ENCODE measurements around the gene SLC6A3. TPM values are rescaled to one million over a fixed set of nuclear protein-coding genes. Genes with fewer than 3 reads are reported as not detected.

SLC6A3 gene
- total RNA-seq, 1 donor from 2014 or later: 0.16 TPM

DNA sequence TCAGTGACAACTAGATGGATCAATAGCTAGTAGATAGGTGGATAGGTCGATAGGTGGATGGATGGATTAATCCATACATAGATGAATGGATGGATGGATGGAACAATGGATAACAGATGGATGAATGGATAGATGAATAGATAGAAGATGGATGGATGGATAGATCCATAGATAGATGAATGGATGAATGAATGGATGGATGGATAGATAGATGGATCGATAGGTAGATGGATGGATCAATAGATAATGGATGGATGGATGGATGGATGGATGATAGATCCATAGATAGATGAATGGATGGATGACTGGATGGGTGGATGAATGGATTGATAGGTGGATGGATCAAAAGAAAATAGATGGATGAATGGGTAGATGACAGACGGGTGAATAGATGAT lies 5.1 kb downstream of the SLC6A3 start:
- TF ChIP-seq, protein P1, sequence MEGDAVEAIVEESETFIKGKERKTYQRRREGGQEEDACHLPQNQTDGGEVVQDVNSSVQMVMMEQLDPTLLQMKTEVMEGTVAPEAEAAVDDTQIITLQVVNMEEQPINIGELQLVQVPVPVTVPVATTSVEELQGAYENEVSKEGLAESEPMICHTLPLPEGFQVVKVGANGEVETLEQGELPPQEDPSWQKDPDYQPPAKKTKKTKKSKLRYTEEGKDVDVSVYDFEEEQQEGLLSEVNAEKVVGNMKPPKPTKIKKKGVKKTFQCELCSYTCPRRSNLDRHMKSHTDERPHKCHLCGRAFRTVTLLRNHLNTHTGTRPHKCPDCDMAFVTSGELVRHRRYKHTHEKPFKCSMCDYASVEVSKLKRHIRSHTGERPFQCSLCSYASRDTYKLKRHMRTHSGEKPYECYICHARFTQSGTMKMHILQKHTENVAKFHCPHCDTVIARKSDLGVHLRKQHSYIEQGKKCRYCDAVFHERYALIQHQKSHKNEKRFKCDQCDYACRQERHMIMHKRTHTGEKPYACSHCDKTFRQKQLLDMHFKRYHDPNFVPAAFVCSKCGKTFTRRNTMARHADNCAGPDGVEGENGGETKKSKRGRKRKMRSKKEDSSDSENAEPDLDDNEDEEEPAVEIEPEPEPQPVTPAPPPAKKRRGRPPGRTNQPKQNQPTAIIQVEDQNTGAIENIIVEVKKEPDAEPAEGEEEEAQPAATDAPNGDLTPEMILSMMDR (conservative IDR thresholded peaks at IDR 0.05): no peak
- peaks cover 2% of the 10 kb centered on the region for H3K36me3 Mint-ChIP-seq (ENCODE audit: low read depth)
- peaks cover 5% of the 10 kb centered on the region for H3K4me1 Mint-ChIP-seq
- DNase-seq (ENCODE audit: low read depth, low spot score): no peak
- no peak overlapping the region for H3K4me3 Mint-ChIP-seq
- H3K27me3 Mint-ChIP-seq (ENCODE audit: low read depth): peaks cover 64% of the 10 kb centered on the region
- H3K9me3 Mint-ChIP-seq: peaks cover 5% of the 10 kb centered on the region
- no peak overlapping the region for H3K27ac Mint-ChIP-seq (ENCODE audit: unreplicated experiment)

DNA sequence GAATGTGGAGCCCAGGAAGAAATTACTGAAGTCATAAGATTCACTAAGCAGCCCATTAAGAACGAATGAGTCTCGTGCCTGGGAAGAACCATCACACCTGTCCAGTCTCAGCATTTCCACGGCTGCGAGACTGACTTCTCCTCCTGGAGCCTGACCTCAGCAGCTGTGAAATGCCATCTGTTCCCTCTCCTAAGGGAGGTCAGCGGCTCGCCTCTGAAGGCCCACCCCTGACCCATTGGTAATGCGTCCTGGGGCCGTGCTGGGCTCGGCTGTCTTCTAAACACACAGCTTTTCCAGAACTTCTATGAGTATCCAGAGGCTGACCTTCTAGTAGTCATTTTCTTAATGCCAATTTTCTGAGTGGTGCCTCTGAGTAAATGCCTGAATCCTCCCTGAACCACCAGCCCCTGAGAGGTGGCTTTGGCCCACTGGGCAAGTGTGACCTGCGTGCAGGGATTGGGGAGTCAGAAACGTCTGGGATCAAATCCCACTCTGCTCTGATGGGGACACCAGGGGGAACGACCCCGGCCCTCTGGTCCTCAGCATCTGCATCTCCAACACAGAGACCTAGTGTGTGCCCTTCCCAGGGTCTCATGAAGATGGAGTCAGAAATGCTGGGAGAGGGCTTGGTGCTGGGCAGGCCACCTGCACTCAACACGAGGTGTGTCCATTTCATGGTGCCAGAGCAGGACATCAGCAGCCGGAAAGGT lies 5.7 kb downstream of the SLC6A3 start:
- no peak for DNase-seq (ENCODE audit: low read depth, low spot score)
- TF ChIP-seq, protein P1 (conservative IDR thresholded peaks at IDR 0.05): no peak

DNA sequence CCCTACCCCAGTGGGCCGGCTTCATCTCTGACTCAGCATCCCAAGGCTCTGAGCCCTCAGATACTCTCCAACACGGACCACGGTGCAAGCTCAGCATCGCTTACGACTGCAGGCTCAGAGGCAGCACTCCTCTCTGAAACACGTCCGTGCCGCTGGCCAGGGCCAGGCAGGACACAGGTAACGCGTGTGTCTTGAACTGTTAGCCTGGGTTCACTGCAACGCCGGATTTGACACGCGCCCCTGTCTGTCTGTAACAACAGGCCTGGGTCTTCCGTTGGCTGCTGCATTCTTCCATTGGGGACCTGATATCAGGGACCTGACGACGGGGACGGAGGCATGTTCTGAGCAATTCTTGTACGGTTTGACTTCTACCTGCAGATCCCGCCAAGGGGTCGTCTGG lies 6.4 kb downstream of the SLC6A3 start:
- TF ChIP-seq, protein P1 (conservative IDR thresholded peaks at IDR 0.05): no peak
- no peak for DNase-seq (ENCODE audit: low read depth, low spot score)
- no peak overlapping the region for H3K4me3 Mint-ChIP-seq
- no peaks in the 10 kb centered on the region for H3K4me1 Mint-ChIP-seq
- peaks cover 2% of the 10 kb centered on the region for H3K36me3 Mint-ChIP-seq (ENCODE audit: low read depth)
- H3K27me3 Mint-ChIP-seq (ENCODE audit: low read depth): peaks cover 54% of the 10 kb centered on the region
- H3K27ac Mint-ChIP-seq (ENCODE audit: unreplicated experiment): no peak overlapping the region
- peaks cover 5% of the 10 kb centered on the region for H3K9me3 Mint-ChIP-seq

More for the DNA sequence above, 5.7 kb downstream of the SLC6A3 start:
- Mint-ChIP-seq H3K27me3 (ENCODE audit: low read depth) (peaks cover 61% of the 10 kb centered on the region), H3K4me1 (peaks cover 5% of the 10 kb centered on the region), H3K9me3 (peaks cover 5% of the 10 kb centered on the region), H3K36me3 (ENCODE audit: low read depth) (peaks cover 2% of the 10 kb centered on the region), H3K4me3 (no peak overlapping the region), H3K27ac (ENCODE audit: unreplicated experiment) (no peak overlapping the region)

DNA sequence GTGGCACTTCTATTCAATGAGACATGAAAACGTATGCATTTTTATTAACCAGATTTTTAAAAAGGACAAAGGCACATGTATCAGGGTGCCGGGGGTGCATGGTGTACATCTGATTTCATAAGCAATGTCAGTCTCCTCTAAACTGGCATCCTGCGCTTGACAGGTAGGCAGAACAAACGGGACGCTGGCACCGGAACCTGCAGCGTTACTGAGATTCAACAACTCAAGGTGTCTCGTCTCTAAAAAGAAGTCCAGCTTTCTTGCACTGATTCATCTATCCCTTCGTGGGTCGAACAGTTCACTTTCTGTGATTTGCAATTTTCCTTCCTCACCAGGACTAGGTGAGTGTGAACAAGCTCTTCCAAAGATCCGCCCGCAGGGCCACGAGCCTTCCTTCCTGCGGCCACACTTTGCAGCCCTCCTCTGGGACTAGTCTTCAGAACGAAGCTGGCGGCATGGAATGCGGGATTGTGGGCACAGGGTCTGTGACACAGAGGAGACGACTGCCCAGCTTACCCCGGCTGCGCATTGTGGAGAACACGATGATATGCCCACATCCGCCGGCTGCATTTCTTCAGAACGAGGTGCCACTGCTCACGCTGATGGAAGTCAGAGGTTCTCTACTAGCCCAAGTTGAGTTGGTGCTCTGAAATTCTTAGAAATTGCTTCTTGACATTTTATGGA lies 7.2 kb downstream of the SLC6A3 start:
- peaks cover 12% of the 10 kb centered on the region for H3K9me3 Mint-ChIP-seq
- no peak overlapping the region for H3K4me3 Mint-ChIP-seq
- peak overlapping the region; percentile 62 for H3K27ac Mint-ChIP-seq (ENCODE audit: unreplicated experiment)
- DNase-seq (ENCODE audit: low read depth, low spot score): no peak
- TF ChIP-seq, protein P1 (conservative IDR thresholded peaks at IDR 0.05): no peak
- H3K36me3 Mint-ChIP-seq (ENCODE audit: low read depth): peaks cover 8% of the 10 kb centered on the region
- no peaks in the 10 kb centered on the region for H3K4me1 Mint-ChIP-seq
- H3K27me3 Mint-ChIP-seq (ENCODE audit: low read depth): peaks cover 45% of the 10 kb centered on the region

DNA sequence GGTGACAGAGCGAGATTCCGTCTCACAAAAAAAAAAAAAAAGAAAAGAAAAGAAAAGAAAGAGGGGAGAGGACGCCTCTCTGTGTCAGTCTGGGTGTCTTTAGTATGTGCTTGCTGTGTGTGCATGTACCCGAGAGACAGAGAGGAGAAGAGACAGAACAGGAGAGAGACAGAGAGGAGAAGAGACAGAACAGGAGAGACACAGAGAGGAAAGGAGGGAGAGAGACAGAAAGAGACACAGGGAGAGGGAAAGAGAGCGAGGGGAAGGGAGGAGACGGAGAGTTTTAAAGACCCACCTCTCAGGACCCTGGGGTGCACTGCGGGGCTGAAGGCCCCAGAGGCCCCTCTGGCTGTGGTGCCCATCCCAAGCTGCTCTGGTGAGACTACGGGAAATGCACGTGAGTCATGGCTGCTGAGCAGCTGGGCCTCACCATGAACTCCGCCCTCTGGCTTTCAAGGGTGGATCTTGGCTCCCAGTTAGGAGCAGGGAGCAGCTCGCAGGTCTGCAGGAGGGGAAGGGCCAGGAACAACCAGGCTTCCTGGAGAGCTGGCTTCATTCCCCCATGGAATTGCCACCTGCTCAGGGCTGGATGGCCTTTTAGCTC lies 7.9 kb downstream of the SLC6A3 start:
- Mint-ChIP-seq H3K4me3 (no peak overlapping the region), H3K27ac (ENCODE audit: unreplicated experiment) (no peak overlapping the region), H3K9me3 (peaks cover 12% of the 10 kb centered on the region), H3K27me3 (ENCODE audit: low read depth) (peaks cover 38% of the 10 kb centered on the region), H3K36me3 (ENCODE audit: low read depth) (peaks cover 8% of the 10 kb centered on the region), H3K4me1 (no peaks in the 10 kb centered on the region)
- no peak for DNase-seq (ENCODE audit: low read depth, low spot score)
- TF ChIP-seq, protein P1 (conservative IDR thresholded peaks at IDR 0.05): no peak
